HepG2 (cell line): ENCODE results near the gene KIAA1191. TPM values are rescaled to one million over a fixed set of nuclear protein-coding genes. Genes with fewer than 3 reads are reported as not detected.
A peak's percentile ranks its signal among the peaks of the same experiment; 100 is the strongest.

ENCODE experiments used
- ATF1 ChIP-seq: IDR thresholded peaks from 2 replicates; pipeline ENCODE4 v1.6.1; 2016; ENCODE audit warnings: mild to moderate bottlenecking, control low read depth
- ATF4 ChIP-seq, 2 experiments: fragments of 450-650 bp in 1 of 2; sonication (generic) in 1 of 2; formaldehyde crosslinking; IDR thresholded peaks; 2 replicates each; pipeline versions ENCODE4 v1.5.0 to v1.8.0; 2020 to 2022; ENCODE audit warnings: mild to moderate bottlenecking in 1 of 2, missing genetic modification reagents in 1 of 2
- BORCS8-MEF2B ChIP-seq: sonication (generic); formaldehyde crosslinking; IDR thresholded peaks from 2 replicates; pipeline ENCODE4 v1.8.0; 2022; ENCODE audit warnings: mild to moderate bottlenecking, missing genetic modification reagents
- DNMT3B ChIP-seq: conservative IDR thresholded peaks from 2 replicates; pipeline ENCODE4 v1.6.1; 2016; ENCODE audit warnings: missing biosample characterization, control low read depth
- EZH2 ChIP-seq: conservative IDR thresholded peaks from 2 replicates; pipeline ENCODE4 v1.6.1; 2012; ENCODE audit warnings: mild to moderate bottlenecking, low read depth, low read length, moderate library complexity
- FOSL2 ChIP-seq: sonication (generic); formaldehyde crosslinking; IDR thresholded peaks from 2 replicates; pipeline ENCODE4 v1.4.0; 2020; ENCODE audit warnings: missing genetic modification reagents
- HMGXB4 ChIP-seq, 2 experiments: sonication (generic) in 1 of 2; formaldehyde crosslinking in 1 of 2; IDR thresholded peaks; 2 replicates each; pipeline versions ENCODE4 v1.4.0 to v1.6.1; 2018 to 2020; ENCODE audit warnings: missing genetic modification reagents in 2 of 2, borderline replicate concordance in 1 of 2, low read depth in 1 of 2, mild to moderate bottlenecking in 1 of 2, missing biosample characterization in 1 of 2
- HOXA3 ChIP-seq: sonication (generic); formaldehyde crosslinking; IDR thresholded peaks from 2 replicates; pipeline ENCODE4 v1.5.0; 2020; ENCODE audit warnings: missing genetic modification reagents
- KAT8 ChIP-seq: IDR thresholded peaks from 2 replicates; pipeline ENCODE4 v1.6.1; 2016; ENCODE audit warnings: missing genetic modification reagents, missing compliant biosample characterization
- KDM1A ChIP-seq: IDR thresholded peaks from 2 replicates; pipeline ENCODE4 v1.6.1; 2016; ENCODE audit warnings: missing compliant biosample characterization
- MLLT10 ChIP-seq: sonication (generic); formaldehyde crosslinking; IDR thresholded peaks from 2 replicates; pipeline ENCODE4 v1.4.0; 2020; ENCODE audit warnings: missing genetic modification reagents
- MTA1 ChIP-seq: sonication (generic); formaldehyde crosslinking; IDR thresholded peaks from 2 replicates; pipeline ENCODE4 v1.4.0; 2020; ENCODE audit warnings: missing genetic modification reagents, mild to moderate bottlenecking, borderline replicate concordance
- NBN ChIP-seq: fragments of 450-650 bp; conservative IDR thresholded peaks from 2 replicates; pipeline ENCODE4 v1.6.1; 2017
- RORA ChIP-seq: sonication (generic); formaldehyde crosslinking; IDR thresholded peaks from 2 replicates; pipeline ENCODE4 v1.5.0; 2020; ENCODE audit warnings: mild to moderate bottlenecking, missing genetic modification reagents, moderate library complexity
- ZBTB21 ChIP-seq: sonication (generic); formaldehyde crosslinking; IDR thresholded peaks from 2 replicates; pipeline ENCODE4 v1.4.0; 2020; ENCODE audit warnings: missing genetic modification reagents
- ZBTB3 ChIP-seq: sonication (generic); formaldehyde crosslinking; IDR thresholded peaks from 2 replicates; pipeline ENCODE4 v1.4.0; 2020; ENCODE audit warnings: low read depth, mild to moderate bottlenecking, moderate library complexity, missing genetic modification reagents, borderline replicate concordance
- ZEB1 ChIP-seq: IDR thresholded peaks from 2 replicates; pipeline ENCODE4 v1.6.1; 2012; ENCODE audit warnings: mild to moderate bottlenecking, low read depth, inconsistent platforms; ENCODE audit not compliant: insufficient replicate concordance
- ZKSCAN8 ChIP-seq: IDR thresholded peaks from 2 replicates; pipeline ENCODE4 v1.6.1; 2016; ENCODE audit warnings: borderline replicate concordance, missing genetic modification reagents, missing compliant biosample characterization
- ZMYM4 ChIP-seq: sonication (generic); formaldehyde crosslinking; IDR thresholded peaks from 2 replicates; pipeline ENCODE4 v1.8.1; 2023; ENCODE audit warnings: mild to moderate bottlenecking, missing genetic modification reagents
- ZNF3 ChIP-seq: IDR thresholded peaks from 2 replicates; pipeline ENCODE4 v1.7.0; 2017; ENCODE audit warnings: inconsistent platforms
- ZNF350 ChIP-seq: sonication (generic); formaldehyde crosslinking; IDR thresholded peaks from 2 replicates; pipeline ENCODE4 v1.4.0; 2020; ENCODE audit warnings: mild to moderate bottlenecking, low read depth, missing genetic modification reagents, borderline replicate concordance
- ZNF501 ChIP-seq: sonication (generic); formaldehyde crosslinking; IDR thresholded peaks from 2 replicates; pipeline ENCODE4 v1.5.1; 2020; ENCODE audit warnings: mild to moderate bottlenecking, moderate library complexity, missing genetic modification reagents
- ZNF530 ChIP-seq: sonication (generic); formaldehyde crosslinking; IDR thresholded peaks from 2 replicates; pipeline ENCODE4 v1.5.0; 2020; ENCODE audit warnings: low read depth, mild to moderate bottlenecking, missing genetic modification reagents
- ZNF556 ChIP-seq: sonication (generic); formaldehyde crosslinking; IDR thresholded peaks from 2 replicates; pipeline ENCODE4 v1.4.0; 2020; ENCODE audit warnings: mild to moderate bottlenecking, missing genetic modification reagents, borderline replicate concordance
- polyA plus RNA-seq, 8 experiments: library from polyadenylated mRNA; depleted of rRNA in 3 of 8; stranded (reverse) in 7 of 8; unstranded in 1 of 8; fragments of >200 nt; fragmentation: Illumina TruSeq in 4 of 8; extraction: Trizol in 4 of 8; gene quantifications; 2 replicates each; pipeline versions ENCODE4 v1.2.1 to v1.2.3, GENCODE V29; 2011 to 2016; ENCODE audit warnings: low read depth in 4 of 8, missing spikeins in 1 of 8, mixed read lengths in 1 of 8; ENCODE audit not compliant: insufficient read depth in 1 of 8
- total RNA-seq, 5 experiments: library from RNA; depleted of rRNA; stranded (reverse); fragments of >200 nt; fragmentation: Illumina TruSeq; extraction: Trizol; gene quantifications; 2 replicates each; pipeline ENCODE4 v1.2.3, GENCODE V29; 2016; ENCODE audit warnings: low read depth in 1 of 5
- TF ChIP-seq, protein P1 (sequence below): sonication (generic); formaldehyde crosslinking; IDR thresholded peaks from 2 replicates; pipeline ENCODE4 v1.8.1; 2023; ENCODE audit warnings: mild to moderate bottlenecking, missing genetic modification reagents

KIAA1191 gene
- total and polyA plus RNA-seq, 2 of the 13 experiments (the other 11 are each of a cell fraction or from before 2014, with no cell fraction given): 63.6 to 103 TPM

- TF ChIP-seq, protein P1, sequence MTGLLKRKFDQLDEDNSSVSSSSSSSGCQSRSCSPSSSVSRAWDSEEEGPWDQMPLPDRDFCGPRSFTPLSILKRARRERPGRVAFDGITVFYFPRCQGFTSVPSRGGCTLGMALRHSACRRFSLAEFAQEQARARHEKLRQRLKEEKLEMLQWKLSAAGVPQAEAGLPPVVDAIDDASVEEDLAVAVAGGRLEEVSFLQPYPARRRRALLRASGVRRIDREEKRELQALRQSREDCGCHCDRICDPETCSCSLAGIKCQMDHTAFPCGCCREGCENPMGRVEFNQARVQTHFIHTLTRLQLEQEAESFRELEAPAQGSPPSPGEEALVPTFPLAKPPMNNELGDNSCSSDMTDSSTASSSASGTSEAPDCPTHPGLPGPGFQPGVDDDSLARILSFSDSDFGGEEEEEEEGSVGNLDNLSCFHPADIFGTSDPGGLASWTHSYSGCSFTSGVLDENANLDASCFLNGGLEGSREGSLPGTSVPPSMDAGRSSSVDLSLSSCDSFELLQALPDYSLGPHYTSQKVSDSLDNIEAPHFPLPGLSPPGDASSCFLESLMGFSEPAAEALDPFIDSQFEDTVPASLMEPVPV (CRISPR knock-in tag): no peak
- TF ChIP-seq ATF4 (CRISPR knock-in tag; IDR thresholded peaks at IDR 0.05): no peak; a peak in 1 of 4 replicates
- peak; percentile 76; the same call in 1 of the 2 replicates for TF ChIP-seq HOXA3 (CRISPR knock-in tag)
- TF ChIP-seq HMGXB4 (CRISPR knock-in tag; IDR thresholded peaks at IDR 0.05; ENCODE audit: borderline replicate concordance in 1 of 2, low read depth in 1 of 2): peak; percentile 83 to 89
- TF ChIP-seq KAT8 (CRISPR knock-in tag): peak; percentile 88
- TF ChIP-seq ZNF350 (CRISPR knock-in tag): peak; percentile 93
- no peak for TF ChIP-seq EZH2
- TF ChIP-seq ATF1 (CRISPR knock-in tag): no peak
- TF ChIP-seq ZNF556 (CRISPR knock-in tag): no peak
- peak; percentile 94 for TF ChIP-seq ZMYM4
- TF ChIP-seq KDM1A: no peak
- no peak for TF ChIP-seq RORA (CRISPR knock-in tag)
- TF ChIP-seq ZEB1: peak; percentile 39
- TF ChIP-seq FOSL2 (CRISPR knock-in tag): peak; percentile 61
- TF ChIP-seq BORCS8-MEF2B (CRISPR knock-in tag): peak; percentile 34; the same call in 1 of the 2 replicates
- TF ChIP-seq ZNF3 (CRISPR knock-in tag): 0 out of 2 replicates have a peak, but pooled peaks have one; percentile 35
- TF ChIP-seq ZNF501 (CRISPR knock-in tag): peak; percentile 98
- no peak for TF ChIP-seq ZNF530 (CRISPR knock-in tag)
- TF ChIP-seq ZBTB3 (CRISPR knock-in tag): no peak
- peak; percentile 71; the same call in 1 of the 2 replicates for TF ChIP-seq MTA1
- TF ChIP-seq NBN: no peak
- TF ChIP-seq ZKSCAN8 (CRISPR knock-in tag): peak; percentile 73; the same call in 1 of the 2 replicates
- TF ChIP-seq MLLT10: no peak
- TF ChIP-seq ZBTB21 (CRISPR knock-in tag): peak; percentile 36; the same call in 1 of the 2 replicates
- TF ChIP-seq DNMT3B (CRISPR knock-in tag): 0 out of 2 replicates have a peak, but pooled peaks have one; percentile 40
Measured at GRCh38 chr5:176361437-176362232, at the start of gene KIAA1191 (continued).
